CMK (cell line): ENCODE measurements around the gene GRPEL1.

Experiments used
- DNase-seq: peaks from one replicate; pipeline ENCODE4 v3.0.0-alpha.2; 2010; ENCODE audit warnings: low read depth

GRPEL1 gene

GRCh38 chr4:7045553-7045952, 22.3 kb downstream of the GRPEL1 start:
- DNase-seq: no peak

- no peak for DNase-seq
Measured at GRCh38 chr4:7044137-7044930, 23.5 kb downstream of the GRPEL1 start.

- DNase-seq: no peak
Measured at GRCh38 chr4:7043284-7044136, 24.4 kb downstream of the GRPEL1 start, which contains the start of gene TADA2B. Gene TADA2B, plus strand, starts transcription at chr4:7043372. Its CDS starts 208 bp downstream, at chr4:7043580.

GRCh38 chr4:7042503-7043283, 25.2 kb downstream of the GRPEL1 start:
- DNase-seq: peak; percentile 89

- DNase-seq: peak; percentile 60
Measured at GRCh38 chr4:7041801-7042502, 25.9 kb downstream of the GRPEL1 start.

GRCh38 chr4:7041246-7041645, 26.6 kb downstream of the GRPEL1 start:
- no peak for DNase-seq

- no peak for DNase-seq
Measured at GRCh38 chr4:7040765-7041164, 27.1 kb downstream of the GRPEL1 start.

GRCh38 chr4:7037425-7037824, 30.4 kb downstream of the GRPEL1 start:
- no peak for DNase-seq

GRCh38 chr4:7034262-7035081, 33.4 kb downstream of the GRPEL1 start:
- no peak for DNase-seq

GRCh38 chr4:7032596-7032995, 35.3 kb downstream of the GRPEL1 start:
- no peak for DNase-seq

GRCh38 chr4:7031558-7032449, 36.1 kb downstream of the GRPEL1 start:
- DNase-seq: peak; percentile 59

GRCh38 chr4:7030856-7031255, 37.0 kb downstream of the GRPEL1 start:
- no peak for DNase-seq

GRCh38 chr4:7029921-7030320, 37.9 kb downstream of the GRPEL1 start:
- DNase-seq: no peak

GRCh38 chr4:7029212-7029611, 38.7 kb downstream of the GRPEL1 start:
- no peak for DNase-seq

GRCh38 chr4:7027913-7028312, 40.0 kb downstream of the GRPEL1 start:
- DNase-seq: no peak

- DNase-seq: no peak
Measured at GRCh38 chr4:7027284-7027683, 40.6 kb downstream of the GRPEL1 start.

- no peak for DNase-seq
Measured at GRCh38 chr4:7026107-7026506, 41.8 kb downstream of the GRPEL1 start.

- no peak for DNase-seq
Measured at GRCh38 chr4:7025040-7025602, 42.7 kb downstream of the GRPEL1 start.

- no peak for DNase-seq
Measured at GRCh38 chr4:7024336-7024890, 43.5 kb downstream of the GRPEL1 start.
